ENCODE measurements around the gene UNC79.

Gene UNC79

DNA sequence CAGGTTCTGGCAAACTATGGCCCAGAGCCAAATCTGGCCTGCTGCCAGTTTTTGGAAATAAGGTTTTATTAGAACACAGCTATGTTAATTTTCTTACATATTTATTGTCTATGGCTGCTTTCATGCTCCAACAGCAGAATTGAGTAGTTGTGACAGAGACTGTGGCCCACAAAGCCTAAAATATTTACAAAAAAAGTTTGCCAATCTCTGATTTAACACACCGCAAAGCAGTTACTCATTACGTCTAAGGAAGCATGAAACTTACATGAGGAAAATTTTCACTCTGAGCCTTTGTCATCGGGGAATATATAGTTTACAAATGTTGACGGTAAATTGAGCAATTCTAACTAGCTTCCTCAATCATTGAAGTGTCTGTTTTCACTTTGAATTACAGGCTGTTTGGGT is 96.5 kb downstream of the UNC79 start:
- Mint-ChIP-seq H3K27ac (no peak overlapping the region), H3K36me3 (no peaks in the 10 kb centered on the region), H3K9me3 (no peaks in the 10 kb centered on the region), H3K4me3 (no peak overlapping the region), H3K4me1 (no peaks in the 10 kb centered on the region)
- ATAC-seq (no peak), DNase-seq (ENCODE audit: low spot score in 2 of 2) (no peak)

DNA sequence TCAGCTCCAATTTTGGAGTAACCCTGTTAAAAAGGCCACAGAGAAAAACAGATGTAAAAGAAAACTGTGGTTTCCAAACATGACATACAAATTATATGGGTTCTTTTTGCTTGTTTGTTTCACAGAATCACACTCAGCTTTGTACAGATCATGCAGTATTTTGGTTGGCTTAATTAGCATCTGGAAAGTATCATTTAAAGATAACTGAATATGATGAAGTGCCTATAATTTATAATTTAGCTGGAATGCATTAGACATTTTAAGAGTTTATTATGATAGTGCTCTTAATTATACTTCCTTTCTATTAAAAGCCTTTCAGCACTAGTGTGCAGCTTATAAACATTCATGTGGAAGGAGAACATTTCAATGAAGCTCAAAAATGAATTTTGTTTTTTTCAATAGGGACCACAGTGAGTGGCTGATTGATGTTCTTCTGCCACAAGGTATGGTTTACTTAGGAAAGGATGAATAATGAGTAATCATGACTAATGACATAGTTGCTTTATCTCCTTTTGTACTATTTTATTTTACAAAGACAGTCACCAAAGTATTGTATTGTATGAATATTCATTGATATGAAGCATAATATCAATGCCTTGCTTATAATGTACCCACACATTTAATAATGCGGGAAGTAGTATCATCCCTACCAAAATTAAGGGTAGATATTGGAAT is 98.3 kb downstream of the UNC79 start:
- Mint-ChIP-seq H3K36me3 (no peaks in the 10 kb centered on the region), H3K9me3 (no peaks in the 10 kb centered on the region), H3K27ac (no peak overlapping the region), H3K4me1 (no peaks in the 10 kb centered on the region), H3K4me3 (no peak overlapping the region)
- ATAC-seq (no peak), DNase-seq (ENCODE audit: low spot score in 2 of 2) (no peak)

DNA sequence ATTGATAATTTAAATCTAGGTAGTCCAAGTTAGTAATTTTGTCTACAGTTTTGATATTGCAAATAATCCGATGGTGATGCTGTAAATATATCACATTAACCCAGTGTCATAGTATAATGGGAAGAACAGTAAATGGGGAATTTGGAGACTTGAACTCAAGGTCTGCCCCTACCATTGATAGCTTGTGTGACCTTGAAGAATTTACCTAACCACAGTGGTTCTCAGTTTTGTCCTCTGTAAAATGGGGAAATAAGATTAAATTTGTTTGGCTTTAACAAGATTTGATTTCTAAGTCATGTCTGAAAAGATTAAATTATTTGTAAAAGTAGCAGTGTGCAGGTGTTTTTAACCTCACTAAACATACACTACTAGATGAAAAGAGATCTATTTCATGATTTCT is 100.9 kb downstream of the UNC79 start:
- ATAC-seq (no peak), DNase-seq (ENCODE audit: low spot score in 2 of 2) (no peak)
- no peaks in the 10 kb centered on the region for H3K4me1 Mint-ChIP-seq
- H3K36me3 Mint-ChIP-seq: no peaks in the 10 kb centered on the region
- H3K4me3 Mint-ChIP-seq: no peak overlapping the region
- H3K27ac Mint-ChIP-seq: no peak overlapping the region
- H3K9me3 Mint-ChIP-seq: no peaks in the 10 kb centered on the region

DNA sequence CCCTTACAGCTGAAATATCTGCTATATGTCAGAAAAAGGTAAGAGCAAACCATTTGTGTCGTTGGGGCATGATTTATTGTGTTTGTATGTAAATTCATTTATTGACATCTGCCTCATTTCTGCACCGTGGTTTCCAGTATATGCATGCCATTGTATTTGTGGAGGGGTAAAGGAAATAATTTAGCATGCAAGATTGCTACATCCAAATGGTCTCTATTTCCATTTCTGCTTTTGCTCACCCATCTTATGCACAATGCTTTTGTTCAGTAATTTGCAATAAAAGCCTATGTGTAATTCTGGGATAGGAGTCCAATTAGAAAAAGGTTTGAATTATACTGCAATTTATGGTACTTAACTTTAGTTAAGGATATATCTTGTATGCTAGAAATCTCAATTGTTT is 101.8 kb downstream of the UNC79 start:
- DNase-seq (ENCODE audit: low spot score in 2 of 2) (no peak), ATAC-seq (no peak)
- Mint-ChIP-seq H3K4me3 (no peak overlapping the region), H3K4me1 (no peaks in the 10 kb centered on the region), H3K36me3 (no peaks in the 10 kb centered on the region), H3K27ac (no peak overlapping the region), H3K9me3 (no peaks in the 10 kb centered on the region)

DNA sequence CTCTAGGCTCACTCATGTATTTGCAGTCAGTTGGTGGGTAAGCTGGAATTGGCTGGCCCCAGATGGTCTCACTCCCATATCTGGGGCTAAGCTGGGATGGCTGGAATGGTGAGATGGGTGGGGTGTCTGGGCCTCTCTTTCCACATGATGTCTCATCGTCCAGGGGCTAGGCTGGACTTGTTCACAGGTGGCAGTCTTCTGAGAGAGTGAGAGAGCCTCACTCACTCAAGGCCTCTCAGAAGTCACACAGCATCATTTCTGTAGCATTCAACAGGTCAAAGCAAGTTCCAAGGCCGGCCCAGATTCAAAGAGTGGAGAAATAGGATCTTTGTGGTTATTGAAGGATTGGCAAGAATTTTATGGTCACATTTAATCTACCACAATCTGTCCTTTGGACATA is 102.7 kb downstream of the UNC79 start:
- Mint-ChIP-seq H3K4me3 (no peak overlapping the region), H3K4me1 (no peaks in the 10 kb centered on the region), H3K27ac (no peak overlapping the region), H3K36me3 (no peaks in the 10 kb centered on the region), H3K9me3 (no peaks in the 10 kb centered on the region)
- DNase-seq (ENCODE audit: low spot score in 2 of 2) (no peak), ATAC-seq (no peak)

DNA sequence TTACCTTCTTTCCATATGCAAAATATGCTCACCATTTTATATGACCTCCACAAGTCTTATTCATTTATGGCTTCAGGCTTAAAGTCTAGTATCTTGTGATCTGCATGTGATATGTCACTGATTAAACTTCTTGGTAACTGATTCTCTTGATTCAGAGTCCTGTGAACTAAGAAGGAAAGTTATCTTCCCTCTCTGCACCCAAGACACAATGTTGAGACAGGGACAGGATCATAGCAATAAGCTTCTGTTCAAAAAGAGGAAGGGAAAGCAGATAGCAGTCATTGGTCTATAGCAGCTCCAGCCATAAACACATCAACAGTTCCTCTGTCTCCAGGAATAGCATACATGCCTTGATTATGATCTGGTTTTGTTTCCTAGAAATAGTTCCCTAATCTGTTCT is 103.1 kb downstream of the UNC79 start:
- ATAC-seq (no peak), DNase-seq (ENCODE audit: low spot score in 2 of 2) (no peak)
- no peak overlapping the region for H3K4me3 Mint-ChIP-seq
- no peak overlapping the region for H3K27ac Mint-ChIP-seq
- no peaks in the 10 kb centered on the region for H3K9me3 Mint-ChIP-seq
- no peaks in the 10 kb centered on the region for H3K4me1 Mint-ChIP-seq
- H3K36me3 Mint-ChIP-seq: no peaks in the 10 kb centered on the region

DNA sequence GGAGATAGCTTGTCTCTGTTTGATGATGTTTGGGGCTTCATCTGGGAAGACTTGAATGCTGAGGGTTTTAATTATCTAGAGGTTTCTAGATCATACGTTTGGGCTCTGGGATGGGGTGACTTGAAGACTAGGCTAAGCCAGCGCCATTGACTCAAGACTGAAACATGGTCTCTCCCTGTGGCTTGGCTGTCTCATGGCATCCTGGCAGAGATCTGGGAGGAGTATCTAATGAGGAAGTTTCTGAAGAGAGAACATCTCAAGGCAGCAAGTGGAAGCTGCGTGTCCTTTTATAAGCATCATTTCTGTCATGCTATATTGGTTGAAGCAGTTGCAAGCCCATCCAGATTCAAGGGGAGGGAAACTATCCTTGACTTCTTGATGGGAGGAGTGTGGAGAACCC is 104.8 kb downstream of the UNC79 start:
- Mint-ChIP-seq H3K4me1 (no peaks in the 10 kb centered on the region), H3K9me3 (no peaks in the 10 kb centered on the region), H3K27ac (no peak overlapping the region), H3K4me3 (no peak overlapping the region), H3K36me3 (no peaks in the 10 kb centered on the region)
- no peak for DNase-seq (ENCODE audit: low spot score in 2 of 2)
- ATAC-seq: no peak

DNA sequence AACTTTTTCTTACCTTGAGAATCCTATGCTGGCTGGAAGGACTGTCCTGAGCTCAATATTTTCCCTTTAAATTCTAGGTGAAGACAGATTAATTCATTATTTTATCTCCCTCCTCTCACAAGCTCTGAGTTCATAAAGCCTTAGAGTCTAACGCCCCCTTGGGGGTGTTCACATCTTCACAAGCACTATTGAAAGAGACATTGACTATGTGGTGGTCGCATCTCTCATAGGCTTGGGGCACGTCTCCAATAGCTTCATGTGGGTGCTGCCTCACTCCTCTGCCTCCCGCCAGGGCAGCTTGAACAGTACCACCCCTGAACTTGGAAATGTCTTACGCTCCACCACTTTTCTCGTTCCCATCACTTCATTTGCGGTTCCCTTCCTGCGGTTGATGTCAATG is 106.2 kb downstream of the UNC79 start:
- H3K36me3 Mint-ChIP-seq: no peaks in the 10 kb centered on the region
- H3K27ac Mint-ChIP-seq: no peak overlapping the region
- H3K4me1 Mint-ChIP-seq: no peaks in the 10 kb centered on the region
- ATAC-seq (no peak), DNase-seq (ENCODE audit: low spot score in 2 of 2) (no peak)
- H3K4me3 Mint-ChIP-seq: no peak overlapping the region
- no peaks in the 10 kb centered on the region for H3K9me3 Mint-ChIP-seq

DNA sequence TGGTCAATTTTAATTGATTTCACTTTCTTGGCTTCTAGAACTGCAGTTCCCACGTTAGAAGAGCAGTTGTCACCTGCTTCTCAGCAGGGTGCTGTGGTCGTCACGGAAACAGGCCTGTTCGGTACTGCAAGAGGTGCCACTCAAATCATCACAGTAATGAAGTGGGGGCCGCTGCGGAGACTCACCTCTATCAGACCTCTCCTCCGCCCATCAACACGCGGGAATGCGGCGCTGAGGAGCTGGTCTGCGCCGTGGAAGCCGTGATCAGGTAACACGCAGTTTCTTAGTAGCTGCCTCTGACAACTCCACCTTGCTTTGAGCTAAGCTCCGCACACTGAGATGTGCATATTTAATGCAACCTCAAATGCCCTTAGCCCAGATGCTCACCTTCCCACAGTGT is 107.2 kb downstream of the UNC79 start:
- DNase-seq (ENCODE audit: low spot score in 2 of 2) (no peak), ATAC-seq (no peak)
- H3K4me3 Mint-ChIP-seq: no peak overlapping the region
- no peaks in the 10 kb centered on the region for H3K36me3 Mint-ChIP-seq
- H3K4me1 Mint-ChIP-seq: no peaks in the 10 kb centered on the region
- no peak overlapping the region for H3K27ac Mint-ChIP-seq
- no peaks in the 10 kb centered on the region for H3K9me3 Mint-ChIP-seq

DNA sequence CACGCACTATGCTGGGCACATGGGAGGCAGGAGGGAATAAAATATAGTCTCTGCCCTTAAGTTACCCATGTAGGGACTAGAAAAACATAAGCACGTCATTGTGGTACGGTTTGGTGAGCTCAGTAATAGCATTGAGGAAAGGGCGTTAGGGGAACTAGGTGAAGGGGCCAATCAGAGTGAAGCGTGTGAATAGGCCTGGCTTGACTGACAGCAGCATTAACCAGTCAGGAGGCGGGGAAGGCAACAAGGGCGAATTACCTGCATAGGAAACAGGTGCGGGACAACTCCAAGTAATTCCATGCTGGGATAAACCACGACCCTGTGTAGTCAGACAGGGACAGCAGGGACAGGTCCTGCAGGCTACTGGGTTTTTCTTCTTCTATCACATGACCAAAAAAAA is 107.7 kb downstream of the UNC79 start:
- H3K4me3 Mint-ChIP-seq: no peak overlapping the region
- H3K27ac Mint-ChIP-seq: no peak overlapping the region
- no peaks in the 10 kb centered on the region for H3K9me3 Mint-ChIP-seq
- DNase-seq (ENCODE audit: low spot score in 2 of 2) (no peak), ATAC-seq (no peak)
- no peaks in the 10 kb centered on the region for H3K4me1 Mint-ChIP-seq
- no peaks in the 10 kb centered on the region for H3K36me3 Mint-ChIP-seq

DNA sequence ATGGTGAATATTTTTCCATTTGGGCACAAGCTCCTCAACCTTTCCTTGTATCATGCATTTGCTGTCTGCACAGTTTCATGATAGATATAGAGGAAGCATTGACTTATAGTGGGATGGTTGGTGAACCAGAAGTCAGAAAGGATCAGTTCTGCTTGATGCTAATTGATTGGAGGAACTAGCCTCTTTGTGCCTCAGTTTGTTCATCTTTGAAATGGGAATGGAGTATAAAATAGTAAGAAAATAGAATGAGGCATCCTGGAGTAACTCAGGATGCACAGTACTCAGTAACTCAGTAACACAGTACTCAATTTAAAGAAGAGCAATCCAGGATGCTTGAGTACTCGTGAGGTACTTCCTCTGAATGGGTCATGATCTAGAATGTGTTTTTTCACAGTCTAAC is 109.5 kb downstream of the UNC79 start:
- DNase-seq (ENCODE audit: low spot score in 2 of 2): no peak
- Mint-ChIP-seq H3K4me1 (no peaks in the 10 kb centered on the region), H3K9me3 (no peaks in the 10 kb centered on the region), H3K4me3 (no peak overlapping the region), H3K36me3 (no peaks in the 10 kb centered on the region), H3K27ac (no peak overlapping the region)
- ATAC-seq: no peak

DNA sequence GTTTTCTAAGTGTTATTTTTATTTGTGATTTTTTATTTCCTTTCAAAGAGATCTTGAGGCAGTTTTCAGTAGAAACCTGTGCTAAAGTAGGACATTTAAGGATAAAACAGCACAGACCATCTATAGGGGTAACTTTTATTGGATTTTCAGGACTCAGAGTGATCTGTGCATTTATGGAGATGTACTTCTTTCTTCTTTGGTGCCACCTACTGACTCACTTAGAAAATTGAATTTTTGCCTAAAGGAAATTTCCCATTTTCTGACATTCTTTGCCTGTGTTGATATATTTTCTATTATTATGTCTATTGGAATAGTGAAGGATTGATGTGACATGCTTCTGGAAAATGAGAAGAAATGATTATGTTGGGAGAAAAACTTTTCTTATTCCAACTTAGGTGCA is 113.0 kb downstream of the UNC79 start:
- H3K4me1 Mint-ChIP-seq: no peaks in the 10 kb centered on the region
- no peak overlapping the region for H3K27ac Mint-ChIP-seq
- no peaks in the 10 kb centered on the region for H3K9me3 Mint-ChIP-seq
- H3K4me3 Mint-ChIP-seq: no peak overlapping the region
- H3K36me3 Mint-ChIP-seq: no peaks in the 10 kb centered on the region
- DNase-seq (ENCODE audit: low spot score in 2 of 2): no peak
- no peak for ATAC-seq

DNA sequence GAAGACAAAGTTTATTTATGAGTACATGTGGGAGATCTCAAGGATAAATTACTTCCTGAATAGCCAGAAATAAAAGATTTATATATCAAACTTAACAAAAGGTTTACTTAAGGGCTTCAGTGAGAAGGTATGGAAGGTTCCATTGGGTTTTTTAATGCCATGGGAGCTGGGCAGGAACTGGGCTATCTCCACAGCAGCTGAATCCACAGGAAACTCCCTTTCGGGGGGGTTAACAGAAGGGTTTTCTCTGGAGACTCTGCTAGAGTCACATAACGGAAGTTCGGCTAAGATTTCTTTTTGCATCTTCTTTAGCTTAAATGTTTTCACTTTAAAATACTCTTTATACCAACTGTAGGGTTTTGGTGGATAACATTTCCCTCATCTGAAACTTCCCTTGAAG is 113.5 kb downstream of the UNC79 start:
- Mint-ChIP-seq H3K4me1 (no peaks in the 10 kb centered on the region), H3K27ac (no peak overlapping the region), H3K36me3 (no peaks in the 10 kb centered on the region), H3K4me3 (no peak overlapping the region), H3K9me3 (no peaks in the 10 kb centered on the region)
- ATAC-seq (no peak), DNase-seq (ENCODE audit: low spot score in 2 of 2) (no peak)

DNA sequence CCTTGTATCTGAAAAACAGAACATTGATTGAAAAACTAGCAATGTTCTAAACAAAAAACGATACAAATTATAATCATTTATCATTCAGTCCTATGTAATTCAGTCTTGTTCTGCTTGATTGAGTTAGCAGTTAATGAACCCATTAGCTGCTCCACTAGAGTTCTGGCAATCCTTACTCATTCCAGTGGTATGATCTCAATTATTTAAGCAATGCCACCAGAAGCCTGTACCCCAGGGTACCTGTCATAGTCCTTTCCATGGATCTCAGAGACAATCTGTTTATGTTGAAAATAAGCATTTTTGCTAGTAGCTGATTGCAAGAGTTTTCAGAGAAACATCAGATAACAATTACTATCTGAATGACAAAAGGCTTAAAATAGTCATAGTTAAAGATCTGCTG is 115.9 kb downstream of the UNC79 start:
- H3K9me3 Mint-ChIP-seq: no peaks in the 10 kb centered on the region
- H3K4me3 Mint-ChIP-seq: no peak overlapping the region
- H3K27ac Mint-ChIP-seq: no peak overlapping the region
- no peaks in the 10 kb centered on the region for H3K36me3 Mint-ChIP-seq
- H3K4me1 Mint-ChIP-seq: no peaks in the 10 kb centered on the region
- no peak for ATAC-seq
- DNase-seq (ENCODE audit: low spot score in 2 of 2): no peak

DNA sequence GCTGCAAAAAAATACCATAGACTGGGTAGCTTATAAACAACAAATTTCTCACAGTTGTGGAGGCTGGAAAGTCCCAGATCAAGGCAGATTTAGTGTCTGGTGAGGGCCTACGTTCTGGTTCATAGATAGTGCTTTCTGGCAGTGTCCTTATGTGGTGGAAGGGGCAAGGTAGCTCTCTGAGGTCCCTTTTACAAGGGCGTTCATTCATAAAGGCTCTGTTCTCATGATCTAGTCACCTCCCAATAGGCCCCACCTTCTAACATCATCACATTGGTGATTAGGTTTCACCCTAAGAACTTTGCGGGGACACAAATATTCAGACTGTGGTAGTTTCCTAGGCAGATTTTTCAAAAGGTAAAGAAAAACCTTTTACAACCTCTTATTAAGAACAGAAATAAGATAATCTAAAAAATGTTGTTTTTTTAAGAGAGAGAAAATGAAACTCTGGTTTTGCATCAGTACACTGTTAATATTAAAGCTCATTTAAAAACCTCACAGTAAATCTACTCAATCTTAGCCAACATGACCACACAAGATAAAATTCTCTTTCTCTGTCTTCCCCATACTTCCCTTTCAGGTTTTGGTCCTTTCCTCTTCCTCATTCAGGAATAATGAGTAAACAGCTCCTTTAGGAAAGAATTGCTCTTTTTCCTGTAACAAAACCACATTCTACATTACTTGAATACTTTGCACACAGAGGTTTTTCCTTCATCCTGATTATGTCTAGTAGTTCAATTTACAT is 117.5 kb downstream of the UNC79 start:
- no peak overlapping the region for H3K4me3 Mint-ChIP-seq
- no peak overlapping the region for H3K27ac Mint-ChIP-seq
- H3K9me3 Mint-ChIP-seq: no peaks in the 10 kb centered on the region
- no peak for DNase-seq (ENCODE audit: low spot score in 2 of 2)
- H3K4me1 Mint-ChIP-seq: no peaks in the 10 kb centered on the region
- H3K36me3 Mint-ChIP-seq: no peaks in the 10 kb centered on the region
- no peak for ATAC-seq

DNA sequence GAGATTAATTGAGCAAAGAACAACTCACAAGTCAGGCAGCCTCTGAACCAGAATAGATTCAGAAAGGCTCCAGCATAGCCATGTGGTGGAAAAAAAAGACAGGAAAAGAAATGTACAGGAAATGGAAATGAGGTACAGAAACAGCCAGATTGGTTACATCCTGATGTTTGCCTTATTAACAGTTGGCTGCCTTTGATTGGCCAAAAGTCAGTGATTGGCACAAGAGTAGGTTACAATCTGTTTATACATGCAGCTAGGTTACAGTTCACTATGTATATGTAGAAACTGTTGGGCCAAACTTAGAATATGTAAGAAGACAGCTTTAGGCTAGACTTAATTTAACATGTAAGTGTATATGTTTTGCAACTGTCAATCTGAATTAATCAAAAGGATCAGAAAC is 118.9 kb downstream of the UNC79 start:
- H3K27ac Mint-ChIP-seq: no peak overlapping the region

More for the DNA sequence above, 118.9 kb downstream of the UNC79 start:
- no peak for ATAC-seq
- Mint-ChIP-seq H3K9me3 (no peaks in the 10 kb centered on the region), H3K4me3 (no peak overlapping the region), H3K36me3 (no peaks in the 10 kb centered on the region), H3K4me1 (no peaks in the 10 kb centered on the region)
- DNase-seq (ENCODE audit: low spot score in 2 of 2): no peak

Measured in stimulated activated effector memory CD8-positive, alpha-beta T cell treated with anti-CD3 and anti-CD28 coated beads, Interleukin-12 subunit alpha, Interleukin-12 subunit beta, amount 100 ng/mL, for 72 hours (primary cell).